Mesendoderm (in vitro differentiated cells): Measurements from ENCODE around the gene VSIG1.

Experiments used
- DNase-seq: peaks from one replicate; pipeline ENCODE4 v3.0.0; 2013
- H2AK5ac ChIP-seq: 2 replicates; pipeline ENCODE4 v1.6.1; 2013; ENCODE audit warnings: low read length, inconsistent platforms
- H2BK120ac ChIP-seq: 2 replicates; pipeline ENCODE4 v1.6.1; 2013; ENCODE audit warnings: low read depth, mild to moderate bottlenecking, low read length, moderate library complexity, mixed read lengths
- H2BK15ac ChIP-seq: replicated peaks from 2 replicates; pipeline ENCODE4 v1.6.1; 2013; ENCODE audit warnings: low read depth, mild to moderate bottlenecking, moderate library complexity
- H2BK5ac ChIP-seq: 2 replicates; pipeline ENCODE4 v1.6.1; 2013; ENCODE audit warnings: low read length, inconsistent platforms
- H3K18ac ChIP-seq: 2 replicates; pipeline ENCODE4 v1.6.1; 2013; ENCODE audit warnings: mild to moderate bottlenecking, low read length, mixed read lengths
- H3K23ac ChIP-seq: one replicate; pipeline ENCODE4 v1.6.1; 2013; ENCODE audit warnings: low read length
- H3K27ac ChIP-seq: 2 replicates; pipeline ENCODE4 v1.5.1; 2013; ENCODE audit warnings: low read depth, mild to moderate bottlenecking, inconsistent platforms, low read length, moderate library complexity
- H3K27me3 ChIP-seq: 2 replicates; pipeline ENCODE4 v1.6.1; 2013; ENCODE audit warnings: low read length, control low read depth, mild to moderate bottlenecking, inconsistent platforms; ENCODE audit not compliant: insufficient read depth, poor library complexity
- H3K36me3 ChIP-seq: 2 replicates; pipeline ENCODE4 v1.6.1; 2013; ENCODE audit warnings: low read length, inconsistent platforms; ENCODE audit not compliant: control insufficient read depth, insufficient read depth
- H3K4ac ChIP-seq: one replicate; pipeline ENCODE4 v1.6.1; 2013; ENCODE audit warnings: low read depth, mild to moderate bottlenecking, low read length, moderate library complexity
- H3K4me1 ChIP-seq: 2 replicates; pipeline ENCODE4 v1.6.1; 2013; ENCODE audit warnings: low read depth, low read length, inconsistent platforms; ENCODE audit not compliant: control insufficient read depth
- H3K4me2 ChIP-seq: 2 replicates; pipeline ENCODE4 v1.6.1; 2013; ENCODE audit warnings: low read length
- H3K4me3 ChIP-seq: 2 replicates; pipeline ENCODE4 v1.5.1; 2013; ENCODE audit warnings: mild to moderate bottlenecking, low read length
- H3K56ac ChIP-seq: one replicate; pipeline ENCODE4 v1.6.1; 2013; ENCODE audit warnings: low read length
- H3K79me1 ChIP-seq: 2 replicates; pipeline ENCODE4 v1.6.1; 2013; ENCODE audit warnings: low read length, inconsistent platforms
- H3K79me2 ChIP-seq: 2 replicates; pipeline ENCODE4 v1.6.1; 2013; ENCODE audit warnings: mild to moderate bottlenecking, low read length; ENCODE audit not compliant: control insufficient read depth, insufficient read depth
- H3K9ac ChIP-seq: 2 replicates; pipeline ENCODE4 v1.6.1; 2013; ENCODE audit warnings: low read length, inconsistent platforms
- H4K5ac ChIP-seq: one replicate; pipeline ENCODE4 v1.6.1; 2013; ENCODE audit warnings: low read length
- H4K8ac ChIP-seq: one replicate; pipeline ENCODE4 v1.6.1; 2013; ENCODE audit warnings: low read depth, mild to moderate bottlenecking, control low read depth, low read length, moderate library complexity
- WGBS: extraction: QIAGEN DNeasy Blood & Tissue Kit; methylation state at CpG from one replicate; pipeline ENCODE4 v1.1.7; 2013; ENCODE audit warnings: low lambda C conversion rate, missing lambda C conversion rate; ENCODE audit not compliant: insufficient coverage; ENCODE audit errors: extremely low coverage; 5-methylcytosine and 5-hydroxymethylcytosine counted together

The VSIG1 gene

GRCh38 chrX:108105473-108105872 lies 60.6 kb downstream of the VSIG1 start:
- Histone ChIP-seq H3K27me3 (no peaks in the 10 kb centered on the region), H4K5ac (no peak overlapping the region), H3K56ac (no peak overlapping the region), H4K8ac (no peak overlapping the region), H2AK5ac (no peak overlapping the region), H3K4me1 (no peaks in the 10 kb centered on the region), H3K9ac (no peak overlapping the region), H3K4me2 (no peak overlapping the region), H2BK15ac (no peak overlapping the region), H3K23ac (no peak overlapping the region), H3K18ac (no peak overlapping the region), H3K4ac (no peak overlapping the region), H3K79me1 (no peaks in the 10 kb centered on the region), H2BK5ac (no peak overlapping the region), H3K36me3 (no peaks in the 10 kb centered on the region), H3K27ac (no peak overlapping the region), H3K4me3 (no peak overlapping the region), H2BK120ac (no peak overlapping the region), H3K79me2 (no peaks in the 10 kb centered on the region)
- DNase-seq, result no peak

GRCh38 chrX:108114541-108114940 lies 69.7 kb downstream of the VSIG1 start:
- Histone ChIP-seq H2AK5ac (no peak overlapping the region), H3K4me3 (no peak overlapping the region), H3K79me1 (no peaks in the 10 kb centered on the region), H3K4ac (no peak overlapping the region), H3K27ac (no peak overlapping the region), H4K8ac (no peak overlapping the region), H3K4me2 (no peak overlapping the region), H3K27me3 (no peaks in the 10 kb centered on the region), H3K56ac (no peak overlapping the region), H3K79me2 (no peaks in the 10 kb centered on the region), H3K4me1 (no peaks in the 10 kb centered on the region), H3K36me3 (no peaks in the 10 kb centered on the region), H2BK15ac (no peak overlapping the region), H2BK5ac (no peak overlapping the region), H3K9ac (no peak overlapping the region), H2BK120ac (no peak overlapping the region), H3K18ac (no peak overlapping the region), H4K5ac (no peak overlapping the region), H3K23ac (no peak overlapping the region)
- no peak for DNase-seq

GRCh38 chrX:108117988-108118387 lies 73.1 kb downstream of the VSIG1 start:
- Histone ChIP-seq H2BK15ac (no peak overlapping the region), H4K8ac (no peak overlapping the region), H2AK5ac (no peak overlapping the region), H3K79me1 (no peaks in the 10 kb centered on the region), H3K4me2 (no peak overlapping the region), H3K27ac (no peak overlapping the region), H3K79me2 (no peaks in the 10 kb centered on the region), H3K23ac (no peak overlapping the region), H4K5ac (no peak overlapping the region), H3K4me1 (no peaks in the 10 kb centered on the region), H3K27me3 (no peaks in the 10 kb centered on the region), H2BK120ac (no peak overlapping the region), H3K4ac (no peak overlapping the region), H3K56ac (no peak overlapping the region), H3K4me3 (no peak overlapping the region), H3K18ac (no peak overlapping the region), H2BK5ac (no peak overlapping the region), H3K9ac (no peak overlapping the region), H3K36me3 (no peaks in the 10 kb centered on the region)
- WGBS, result no CpG with 5 or more reads among the region's 3 CpGs
- no peak for DNase-seq

- no peaks in the 10 kb centered on the region for H3K36me3 ChIP-seq
- no peaks in the 10 kb centered on the region for H3K27me3 ChIP-seq
- no peak overlapping the region for H3K18ac ChIP-seq
- H3K79me2 ChIP-seq, result no peaks in the 10 kb centered on the region
- H3K79me1 ChIP-seq, result no peaks in the 10 kb centered on the region
- H3K23ac ChIP-seq, result no peak overlapping the region
- H3K56ac ChIP-seq, result no peak overlapping the region
- no peak overlapping the region for H3K4ac ChIP-seq
- no peak overlapping the region for H3K4me2 ChIP-seq
- no peak overlapping the region for H2BK120ac ChIP-seq
- no peak overlapping the region for H4K8ac ChIP-seq
- H4K5ac ChIP-seq, result no peak overlapping the region
- no peak overlapping the region for H3K27ac ChIP-seq
- no peak for DNase-seq
- WGBS, result no CpG with 5 or more reads among the region's 3 CpGs
- no peak overlapping the region for H3K9ac ChIP-seq
- H2BK15ac ChIP-seq, result no peak overlapping the region
- no peak overlapping the region for H2BK5ac ChIP-seq
- no peak overlapping the region for H3K4me3 ChIP-seq
- H3K4me1 ChIP-seq, result no peaks in the 10 kb centered on the region
- H2AK5ac ChIP-seq, result no peak overlapping the region
Observed at GRCh38 chrX:108121291-108121690, 76.4 kb downstream of the VSIG1 start.

DNA sequence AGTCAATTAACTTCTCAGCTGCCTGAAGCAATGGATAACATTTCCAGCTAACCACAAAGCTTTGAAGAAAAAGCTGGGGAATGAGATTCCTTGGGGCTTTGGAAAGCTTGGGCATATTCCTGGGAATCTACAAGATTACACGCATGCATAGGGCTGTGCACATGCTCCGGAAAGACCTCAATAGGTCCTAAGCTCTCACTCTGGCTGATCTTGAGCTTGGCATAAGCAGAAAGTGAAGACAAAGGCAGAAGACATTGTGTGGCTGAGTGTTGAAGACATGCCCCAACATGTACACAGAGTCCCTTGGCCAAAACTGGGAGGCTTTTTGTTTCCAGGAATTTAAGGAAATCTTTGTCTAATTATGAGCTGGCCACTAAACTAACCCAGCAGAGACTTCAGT lies 77.9 kb downstream of the VSIG1 start:
- no peaks in the 10 kb centered on the region for H3K36me3 ChIP-seq
- no peak overlapping the region for H4K8ac ChIP-seq
- H2BK15ac ChIP-seq, result no peak overlapping the region
- H3K23ac ChIP-seq, result no peak overlapping the region
- peak overlapping the region; percentile 28 for H2BK120ac ChIP-seq
- H3K4me3 ChIP-seq, result no peak overlapping the region
- H4K5ac ChIP-seq, result no peak overlapping the region
- no CpG with 5 or more reads among the region's 2 CpGs for WGBS
- H3K27ac ChIP-seq, result no peak overlapping the region
- no peak overlapping the region for H2AK5ac ChIP-seq
- H3K79me1 ChIP-seq, result no peaks in the 10 kb centered on the region
- no peaks in the 10 kb centered on the region for H3K79me2 ChIP-seq
- DNase-seq, result no peak
- H3K4me2 ChIP-seq, result no peak overlapping the region
- no peaks in the 10 kb centered on the region for H3K4me1 ChIP-seq
- no peak overlapping the region for H3K9ac ChIP-seq
- peak overlapping the region; percentile 12 for H3K4ac ChIP-seq
- no peaks in the 10 kb centered on the region for H3K27me3 ChIP-seq
- no peak overlapping the region for H3K56ac ChIP-seq
- no peak overlapping the region for H2BK5ac ChIP-seq
- H3K18ac ChIP-seq, result no peak overlapping the region

DNA sequence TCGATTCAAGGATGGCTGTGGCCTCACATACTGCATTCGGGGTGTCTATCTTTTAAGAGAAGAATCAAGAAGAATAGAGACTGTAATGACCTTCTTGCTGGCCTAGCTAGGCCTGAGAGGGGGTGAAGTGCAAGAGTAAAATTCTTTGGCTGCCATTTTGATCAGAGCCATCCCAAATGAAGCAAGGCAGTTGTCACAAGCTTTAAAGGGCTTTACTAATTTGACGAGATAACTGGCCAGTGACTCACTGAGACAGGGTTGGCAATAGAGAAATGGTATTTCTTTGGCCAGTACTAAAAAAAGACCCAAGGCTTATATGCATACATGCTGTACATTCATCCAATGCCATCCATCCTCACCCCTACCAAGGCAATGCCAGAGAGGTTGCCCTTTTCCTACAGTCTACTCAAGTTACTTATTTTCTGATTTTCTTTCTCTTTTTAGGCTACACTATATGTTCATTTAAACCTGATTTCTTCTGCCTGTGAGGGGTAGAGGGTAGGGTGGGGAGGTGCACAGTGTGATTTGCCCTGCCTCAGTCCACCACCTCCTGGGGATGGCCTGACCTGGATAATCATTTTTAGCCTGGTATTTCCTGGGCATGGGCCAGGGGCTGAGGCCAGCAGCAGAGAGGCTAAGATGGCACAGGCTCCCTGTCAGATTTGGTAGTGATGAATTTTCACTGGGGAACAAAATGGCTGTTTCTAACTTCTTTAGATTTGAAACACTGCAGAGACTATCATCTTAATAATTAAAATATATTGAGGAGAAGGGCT lies 78.9 kb downstream of the VSIG1 start:
- Histone ChIP-seq H3K79me2 (no peaks in the 10 kb centered on the region), H3K4me1 (no peaks in the 10 kb centered on the region), H3K27ac (no peak overlapping the region), H3K4me3 (no peak overlapping the region), H3K23ac (no peak overlapping the region), H4K5ac (no peak overlapping the region), H3K9ac (no peak overlapping the region), H3K79me1 (no peaks in the 10 kb centered on the region), H2BK120ac (no peak overlapping the region), H2BK5ac (no peak overlapping the region), H3K27me3 (no peaks in the 10 kb centered on the region), H3K36me3 (no peaks in the 10 kb centered on the region), H3K56ac (no peak overlapping the region), H3K18ac (no peak overlapping the region), H4K8ac (no peak overlapping the region), H3K4me2 (no peak overlapping the region), H2BK15ac (no peak overlapping the region), H3K4ac (no peak overlapping the region), H2AK5ac (no peak overlapping the region)
- DNase-seq, result no peak
- no CpG with 5 or more reads among the region's 3 CpGs for WGBS
